H1 (cell line): ENCODE results near the gene LIMK1. TPM values are rescaled to one million over a fixed set of nuclear protein-coding genes. Genes with fewer than 3 reads are reported as not detected.
"Not testable (repeated sequence)": the region's sequence is repeated elsewhere in the genome, so short reads cannot be mapped to it uniquely, and the experiment has no call there.

ENCODE experiments used
- CTCF ChIA-PET: fragments of 300-600 bp; sonication (Branson Sonifier 250); formaldehyde crosslinking; loops from one replicate; lab custom pipeline; 2021; ENCODE audit not compliant: partially characterized antibody; lab: Charles Lee
- POLR2A ChIA-PET: fragments of 300-600 bp; sonication (Branson Sonifier 250); formaldehyde crosslinking; loops from one replicate; lab custom pipeline; 2021; ENCODE audit warnings: inconsistent platforms; ENCODE audit not compliant: partially characterized antibody; lab: Charles Lee
- DNase-seq, 2 experiments: peaks; one replicate each; pipeline versions ENCODE4 v3.0.0 to v3.0.0-alpha.2; 2010 to 2022; ENCODE audit warnings: low spot score in 2 of 2, low read depth in 1 of 2, mixed read lengths in 1 of 2
- FAIRE-seq: peaks from 2 replicates; lab custom pipeline; 2011; peaks lifted over from hg19 to GRCh38; lab: Jason Lieb, UNC
- H2AFZ ChIP-seq: 2 replicates; pipeline ENCODE4 v1.8.1; 2012; ENCODE audit warnings: low read length, inconsistent platforms
- H2AK5ac ChIP-seq: 2 replicates; pipeline ENCODE4 v1.6.1; 2013; ENCODE audit warnings: low read depth, low read length
- H2BK120ac ChIP-seq: replicated peaks from 2 replicates; pipeline ENCODE3; 2013; ENCODE audit warnings: low read depth, low read length, inconsistent platforms
- H2BK12ac ChIP-seq: 2 replicates; pipeline ENCODE4 v1.6.1; 2013; ENCODE audit warnings: low read depth, low read length
- H2BK15ac ChIP-seq: 2 replicates; pipeline ENCODE4 v1.6.1; 2013; ENCODE audit warnings: low read length
- H2BK20ac ChIP-seq: 2 replicates; pipeline ENCODE4 v1.6.1; 2013; ENCODE audit warnings: low read length
- H2BK5ac ChIP-seq: 2 replicates; pipeline ENCODE4 v1.6.1; 2013; ENCODE audit warnings: low read depth, low read length
- H3K14ac ChIP-seq: 2 replicates; pipeline ENCODE4 v1.6.1; 2013; ENCODE audit warnings: inconsistent platforms; ENCODE audit not compliant: insufficient read length
- H3K18ac ChIP-seq: 2 replicates; pipeline ENCODE4 v1.6.1; 2013; ENCODE audit warnings: low read length; ENCODE audit errors: extremely low read depth
- H3K23ac ChIP-seq: 2 replicates; pipeline ENCODE4 v1.6.1; 2013; ENCODE audit warnings: inconsistent platforms; ENCODE audit not compliant: insufficient read length
- H3K23me2 ChIP-seq: 2 replicates; pipeline ENCODE4 v1.6.1; 2013; ENCODE audit warnings: low read depth, low read length
- H3K27ac ChIP-seq: 2 replicates; pipeline ENCODE4 v1.6.1; 2011; ENCODE audit warnings: low read depth, low read length, inconsistent platforms
- H3K27me3 ChIP-seq, 4 experiments: replicated peaks in 1 of 4; 1 replicate in 1 of 4; 2 replicates in 3 of 4; pipeline versions ENCODE4 v1.6.1 to v1.8.1; 2011 to 2013; ENCODE audit warnings: low read length in 3 of 4, mild to moderate bottlenecking in 3 of 4, inconsistent platforms in 2 of 4, mixed read lengths in 2 of 4, moderate library complexity in 1 of 4; ENCODE audit not compliant: control insufficient read depth in 3 of 4, insufficient read depth in 3 of 4; ENCODE audit errors: extremely low read depth in 1 of 4
- H3K36me3 ChIP-seq, 4 experiments: 2 replicates each; pipeline versions ENCODE4 v1.6.1 to v1.8.1; 2011 to 2013; ENCODE audit warnings: mild to moderate bottlenecking in 4 of 4, low read length in 3 of 4, moderate library complexity in 2 of 4, control low read depth in 1 of 4, inconsistent platforms in 1 of 4; ENCODE audit not compliant: insufficient read depth in 4 of 4, control insufficient read depth in 2 of 4
- H3K4ac ChIP-seq: replicated peaks from 2 replicates; pipeline ENCODE3; 2013; ENCODE audit warnings: low read length, low read depth, mixed read lengths, inconsistent platforms; ENCODE audit not compliant: insufficient read length
- H3K4me1 ChIP-seq, 4 experiments: replicated peaks in 1 of 4; 1 replicate in 1 of 4; 2 replicates in 3 of 4; pipeline versions ENCODE4 v1.6.1 to v1.8.1; 2011 to 2013; ENCODE audit warnings: low read length in 3 of 4, inconsistent platforms in 2 of 4, mixed read lengths in 1 of 4; ENCODE audit not compliant: insufficient read depth in 4 of 4, control insufficient read depth in 3 of 4
- H3K4me2 ChIP-seq, 2 experiments: 2 replicates each; pipeline versions ENCODE4 v1.6.1 to v1.8.1; 2011 to 2013; ENCODE audit warnings: low read depth in 2 of 2, low read length in 2 of 2, control low read depth in 1 of 2, inconsistent platforms in 1 of 2, mild to moderate bottlenecking in 1 of 2; ENCODE audit not compliant: insufficient read depth in 1 of 2
- H3K4me3 ChIP-seq, 4 experiments: fragments of 200-600, 300-600 bp in 1 of 4; sonication (generic), shearing (Covaris generic), sonication (Bioruptor Twin) in 1 of 4; 2 replicates each; pipeline versions ENCODE4 v1.5.1 to v1.8.1; 2011 to 2016; ENCODE audit warnings: low read length in 4 of 4, low read depth in 3 of 4, control low read depth in 2 of 4, inconsistent platforms in 2 of 4, mild to moderate bottlenecking in 2 of 4, mixed read lengths in 1 of 4, moderate library complexity in 1 of 4; ENCODE audit not compliant: insufficient read depth in 2 of 4; ENCODE audit errors: extremely low read depth in 1 of 4
- H3K56ac ChIP-seq: replicated peaks from 2 replicates; pipeline ENCODE3; 2013; ENCODE audit warnings: low read depth, mild to moderate bottlenecking, mixed read lengths, low read length, inconsistent platforms; ENCODE audit not compliant: insufficient read length
- H3K79me1 ChIP-seq: 2 replicates; pipeline ENCODE4 v1.6.1; 2013; ENCODE audit warnings: low read depth, low read length, control low read depth
- H3K79me2 ChIP-seq, 2 experiments: 2 replicates each; pipeline versions ENCODE4 v1.6.1 to v1.8.1; 2012 to 2013; ENCODE audit warnings: low read length in 2 of 2, mild to moderate bottlenecking in 2 of 2, inconsistent platforms in 1 of 2; ENCODE audit not compliant: insufficient read depth in 2 of 2, control insufficient read depth in 1 of 2
- H3K9ac ChIP-seq, 4 experiments: replicated peaks in 1 of 4; 1 replicate in 1 of 4; 2 replicates in 3 of 4; pipeline versions ENCODE4 v1.6.1 to v1.8.1; 2011 to 2013; ENCODE audit warnings: low read depth in 3 of 4, low read length in 3 of 4, control low read depth in 2 of 4, mild to moderate bottlenecking in 2 of 4, moderate library complexity in 2 of 4, inconsistent platforms in 1 of 4; ENCODE audit errors: extremely low read depth in 1 of 4
- H3K9me3 ChIP-seq, 2 experiments: 2 replicates each; pipeline versions ENCODE4 v1.6.1 to v1.8.1; 2012 to 2013; ENCODE audit warnings: mild to moderate bottlenecking in 2 of 2, moderate library complexity in 2 of 2, control low read depth in 1 of 2, inconsistent platforms in 1 of 2, low read depth in 1 of 2, low read length in 1 of 2, mixed read lengths in 1 of 2; ENCODE audit not compliant: insufficient read depth in 2 of 2
- H4K20me1 ChIP-seq, 2 experiments: replicated peaks in 1 of 2; 2 replicates each; pipeline versions ENCODE3 to v1.8.1; 2011 to 2013; ENCODE audit warnings: inconsistent platforms in 2 of 2, low read length in 2 of 2, mild to moderate bottlenecking in 1 of 2; ENCODE audit not compliant: insufficient read depth in 2 of 2, control insufficient read depth in 1 of 2
- H4K5ac ChIP-seq: 2 replicates; pipeline ENCODE4 v1.6.1; 2013; ENCODE audit warnings: low read length, low read depth, mixed read lengths, inconsistent platforms; ENCODE audit not compliant: insufficient read length
- H4K8ac ChIP-seq: 2 replicates; pipeline ENCODE4 v1.8.0; 2013; ENCODE audit warnings: mild to moderate bottlenecking, moderate library complexity, low read length, inconsistent platforms; ENCODE audit not compliant: insufficient read depth; ENCODE audit errors: extremely low read depth
- H4K91ac ChIP-seq: replicated peaks from 2 replicates; pipeline ENCODE3; 2013; ENCODE audit warnings: low read length, mixed read lengths, inconsistent platforms; ENCODE audit not compliant: insufficient read length
- WGBS, 2 experiments: shearing (Covaris generic) in 1 of 2; methylation state at CpG; one replicate each; pipeline versions ENCODE4 v1.1.6 to v1.1.7; 2013 to 2015; ENCODE audit warnings: low lambda C conversion rate in 2 of 2, mixed read lengths in 2 of 2, inconsistent platforms in 1 of 2, low coverage in 1 of 2, missing lambda C conversion rate in 1 of 2; ENCODE audit not compliant: insufficient replicate concordance in 2 of 2, insufficient coverage in 1 of 2, insufficient read length in 1 of 2; ENCODE audit errors: extremely low coverage in 1 of 2, missing lambda C conversion rate in 1 of 2; 5-methylcytosine and 5-hydroxymethylcytosine counted together
- polyA plus RNA-seq, 7 experiments: library from polyadenylated mRNA; depleted of rRNA in 3 of 7; stranded (reverse) in 5 of 7; unstranded in 2 of 7; fragments of >200 nt in 5 of 7; fragments of 200-250 nt in 2 of 7; gene quantifications; 1 replicate in 5 of 7; 2 replicates in 1 of 7; 4 replicates in 1 of 7; pipeline versions ENCODE4 v1.2.1 to v1.2.3, GENCODE V29; 2011 to 2013; ENCODE audit warnings: missing spikeins in 2 of 7, mixed read lengths in 2 of 7
- total RNA-seq: library from RNA; stranded (reverse); fragmentation: NEBNext Ultra II Directional; extraction: Animal tissue kit (Norgen Biotek cat#: 25700); gene quantifications from 2 replicates; pipeline ENCODE4 v1.2.1, GENCODE V29; 2021

Gene LIMK1
- total and polyA plus RNA-seq, 2 of the 8 experiments (the other 6 are each of a cell fraction or from before 2014, with no cell fraction given) = 93.5 to 108 TPM

- H2AFZ ChIP-seq, DNase-seq, H2BK20ac ChIP-seq, H2BK12ac ChIP-seq, H3K18ac ChIP-seq, H3K4ac ChIP-seq, H3K36me3 ChIP-seq, H3K14ac ChIP-seq, H3K23ac ChIP-seq, H3K79me1 ChIP-seq, H3K23me2 ChIP-seq, FAIRE-seq, H3K27me3 ChIP-seq, H4K5ac ChIP-seq, H3K9me3 ChIP-seq, H4K91ac ChIP-seq, H3K4me3 ChIP-seq, H3K4me1 ChIP-seq, H4K8ac ChIP-seq, H2AK5ac ChIP-seq, H4K20me1 ChIP-seq, H3K4me2 ChIP-seq, H2BK15ac ChIP-seq, H2BK5ac ChIP-seq, H3K79me2 ChIP-seq, H3K56ac ChIP-seq, H2BK120ac ChIP-seq, H3K27ac ChIP-seq, H3K9ac ChIP-seq: not testable (repeated sequence)
- CTCF ChIA-PET = interaction anchor here (0.5 to 2.1 kb wide), 7 partner anchors 9 to 214 kb away, joined by 3 to 9 read pairs (median 4); no protein-coding TSS in a partner anchor
- 89% methylated on average over 6 of the region's 6 CpGs; no CpG with 5 or more reads in 1 of the 2 experiments for WGBS, 2 experiments
- POLR2A ChIA-PET = interaction anchor here (1.3 to 1.4 kb wide), 3 partner anchors 11 to 29 kb away, joined by 3 to 5 read pairs (median 4); no protein-coding TSS in a partner anchor
Measured at GRCh38 chr7:74167324-74167723, 83.7 kb downstream of the LIMK1 start.

Other genes starting within 250 kb of the LIMK1 start
- gene METTL27, start 241.3 kb upstream of the LIMK1 start, total RNA-seq = 5.6 and 6.2 TPM in 2 replicates
- gene METTL27, start 241.3 kb upstream of the LIMK1 start, polyA plus RNA-seq (2011; rRNA removed) = 12.0 and 21.6 TPM in 2 replicates
- gene TMEM270, start 222.6 kb upstream of the LIMK1 start, total RNA-seq = not detected in 2 replicates
- gene TMEM270, start 222.6 kb upstream of the LIMK1 start, polyA plus RNA-seq (2011; rRNA removed) = 0.26 and 0.33 TPM in 2 replicates
- 5.6 and 5.9 TPM in 2 replicates for gene ELN, start 55.6 kb upstream of the LIMK1 start, total RNA-seq
- 5.1 and 5.4 TPM in 2 replicates for gene ELN, start 55.6 kb upstream of the LIMK1 start, polyA plus RNA-seq (2011; rRNA removed)
- gene EIF4H, start 90.6 kb downstream of the LIMK1 start, total RNA-seq = 359 and 382 TPM in 2 replicates
- 323 and 414 TPM in 2 replicates for gene EIF4H, start 90.6 kb downstream of the LIMK1 start, polyA plus RNA-seq (2011; rRNA removed)
- 0.19 and 0.63 TPM in 2 replicates for gene LAT2, start 126.2 kb downstream of the LIMK1 start, total RNA-seq
- 0.20 and 0.23 TPM in 2 replicates for gene LAT2, start 126.2 kb downstream of the LIMK1 start, polyA plus RNA-seq (2011; rRNA removed)
- gene RFC2, start 170.6 kb downstream of the LIMK1 start, total RNA-seq = 85.4 and 90.5 TPM in 2 replicates
- gene RFC2, start 170.6 kb downstream of the LIMK1 start, polyA plus RNA-seq (2011; rRNA removed) = 40.8 and 52.9 TPM in 2 replicates
- gene CLIP2, start 205.6 kb downstream of the LIMK1 start, total RNA-seq = 39.8 and 41.5 TPM in 2 replicates
- gene CLIP2, start 205.6 kb downstream of the LIMK1 start, polyA plus RNA-seq (2011; rRNA removed) = 8.3 and 13.3 TPM in 2 replicates